Astrocyte (in vitro differentiated cells and primary cell): ENCODE data around the gene TMC2. TPM values are rescaled to one million over a fixed set of nuclear protein-coding genes. Genes with fewer than 3 reads are reported as not detected.

Experiments used
- DNase-seq: peaks from one replicate; pipeline ENCODE4 v3.0.0-alpha.2; 2010; ENCODE audit warnings: low read depth
- FAIRE-seq: peaks from 2 replicates; lab custom pipeline; 2011; peaks lifted over from hg19 to GRCh38; lab: Jason Lieb, UNC
- H2AFZ ChIP-seq: 2 replicates; pipeline ENCODE4 v1.6.0; 2012; ENCODE audit warnings: low read depth, low read length, inconsistent platforms
- H3K27ac ChIP-seq: 2 replicates; pipeline ENCODE4 v1.5.1; 2011; ENCODE audit warnings: low read depth, low read length, inconsistent platforms
- H3K27me3 ChIP-seq: 2 replicates; pipeline ENCODE4 v1.6.0; 2011; ENCODE audit warnings: low read length, inconsistent platforms; ENCODE audit not compliant: insufficient read depth
- H3K36me3 ChIP-seq: 2 replicates; pipeline ENCODE4 v1.5.1; 2011; ENCODE audit warnings: low read length, inconsistent platforms; ENCODE audit not compliant: insufficient read depth
- H3K4me1 ChIP-seq: 2 replicates; pipeline ENCODE4 v1.5.1; 2011; ENCODE audit warnings: low read length, inconsistent platforms; ENCODE audit not compliant: insufficient read depth
- H3K4me2 ChIP-seq: 2 replicates; pipeline ENCODE4 v1.6.0; 2012; ENCODE audit warnings: low read length, inconsistent platforms
- H3K4me3 ChIP-seq: 2 replicates; pipeline ENCODE4 v1.5.1; 2011; ENCODE audit warnings: low read depth, mild to moderate bottlenecking, low read length, inconsistent platforms; ENCODE audit not compliant: insufficient read depth
- H3K79me2 ChIP-seq: 2 replicates; pipeline ENCODE4 v1.6.0; 2012; ENCODE audit warnings: mild to moderate bottlenecking, low read length, inconsistent platforms; ENCODE audit not compliant: insufficient read depth
- H3K9ac ChIP-seq: 2 replicates; pipeline ENCODE4 v1.6.0; 2012; ENCODE audit warnings: mild to moderate bottlenecking, low read length, inconsistent platforms
- H3K9me3 ChIP-seq: 2 replicates; pipeline ENCODE4 v1.5.1; 2012; ENCODE audit warnings: low read depth, mild to moderate bottlenecking, low read length, inconsistent platforms; ENCODE audit not compliant: insufficient read depth
- H4K20me1 ChIP-seq: 2 replicates; pipeline ENCODE4 v1.6.0; 2012; ENCODE audit warnings: low read length, inconsistent platforms; ENCODE audit not compliant: insufficient read depth
- H3K27ac Mint-ChIP-seq: one replicate; pipeline ENCODE4 v1.8.0; 2021; ENCODE audit warnings: mild to moderate bottlenecking, mixed read lengths; ENCODE audit not compliant: unreplicated experiment
- H3K27me3 Mint-ChIP-seq: one replicate; pipeline ENCODE4 v1.8.0; 2021; ENCODE audit warnings: low read depth, mixed read lengths; ENCODE audit not compliant: unreplicated experiment
- H3K36me3 Mint-ChIP-seq: one replicate; pipeline ENCODE4 v1.8.0; 2021; ENCODE audit warnings: low read depth, mixed read lengths; ENCODE audit not compliant: unreplicated experiment
- H3K4me1 Mint-ChIP-seq: one replicate; pipeline ENCODE4 v1.8.0; 2021; ENCODE audit warnings: low read depth, mixed read lengths; ENCODE audit not compliant: unreplicated experiment
- H3K4me3 Mint-ChIP-seq: one replicate; pipeline ENCODE4 v1.8.0; 2021; ENCODE audit warnings: mild to moderate bottlenecking, moderate library complexity, mixed read lengths; ENCODE audit not compliant: unreplicated experiment
- H3K9me3 Mint-ChIP-seq: one replicate; pipeline ENCODE4 v1.8.0; 2021; ENCODE audit warnings: mild to moderate bottlenecking, mixed read lengths; ENCODE audit not compliant: unreplicated experiment
- EZH2 ChIP-seq: IDR thresholded peaks from 2 replicates; pipeline ENCODE4 v1.6.1; 2012; ENCODE audit warnings: mild to moderate bottlenecking, low read length, inconsistent platforms; ENCODE audit not compliant: insufficient read depth
- total RNA-seq: library from RNA; stranded (reverse); gene quantifications from 2 replicates; pipeline ENCODE4 v1.2.1, GENCODE V29; 2021
- TF ChIP-seq, protein P1 (sequence below): IDR thresholded peaks from 2 replicates; pipeline ENCODE4 v1.5.1; 2011; ENCODE audit warnings: low read depth, mild to moderate bottlenecking, inconsistent platforms, low read length, moderate library complexity; ENCODE audit not compliant: insufficient read depth

TMC2 gene
- total RNA-seq, 1 donor from 2014 or later: not detected

DNA sequence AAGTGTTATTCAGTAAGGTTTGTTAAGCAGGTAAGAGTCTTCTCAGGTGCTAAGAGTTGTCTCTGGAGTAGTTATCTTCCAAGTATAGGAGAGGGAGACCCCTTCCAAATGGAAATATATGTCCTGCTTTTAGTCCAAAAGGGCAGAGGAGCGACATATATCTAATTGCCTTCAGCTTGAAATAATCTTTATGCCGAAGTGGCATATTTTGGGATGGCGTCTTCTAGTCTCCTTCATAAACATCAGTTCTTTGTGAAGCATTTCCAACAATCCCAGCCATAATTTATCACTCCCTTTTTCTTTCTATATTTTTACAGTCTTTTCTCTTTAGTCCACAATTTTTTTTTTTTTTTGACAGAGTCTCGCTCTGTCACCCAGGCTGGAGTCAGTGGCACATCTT is 6.0 kb downstream of the TMC2 start:
- Histone ChIP-seq H2AFZ (no peak overlapping the region), H3K79me2 (no peaks in the 10 kb centered on the region), H4K20me1 (no peaks in the 10 kb centered on the region), H3K27me3 (peaks cover 31% of the 10 kb centered on the region), H3K4me1 (no peaks in the 10 kb centered on the region), H3K4me3 (no peak overlapping the region), H3K36me3 (no peaks in the 10 kb centered on the region), H3K4me2 (no peak overlapping the region), H3K9me3 (no peaks in the 10 kb centered on the region), H3K9ac (no peak overlapping the region), H3K27ac (no peak overlapping the region)
- Mint-ChIP-seq H3K27me3 (peaks cover 18% of the 10 kb centered on the region), H3K27ac (no peak overlapping the region), H3K36me3 (no peaks in the 10 kb centered on the region), H3K4me3 (no peak overlapping the region), H3K4me1 (no peaks in the 10 kb centered on the region), H3K9me3 (no peaks in the 10 kb centered on the region)
- no peak for TF ChIP-seq EZH2
- TF ChIP-seq, protein P1, sequence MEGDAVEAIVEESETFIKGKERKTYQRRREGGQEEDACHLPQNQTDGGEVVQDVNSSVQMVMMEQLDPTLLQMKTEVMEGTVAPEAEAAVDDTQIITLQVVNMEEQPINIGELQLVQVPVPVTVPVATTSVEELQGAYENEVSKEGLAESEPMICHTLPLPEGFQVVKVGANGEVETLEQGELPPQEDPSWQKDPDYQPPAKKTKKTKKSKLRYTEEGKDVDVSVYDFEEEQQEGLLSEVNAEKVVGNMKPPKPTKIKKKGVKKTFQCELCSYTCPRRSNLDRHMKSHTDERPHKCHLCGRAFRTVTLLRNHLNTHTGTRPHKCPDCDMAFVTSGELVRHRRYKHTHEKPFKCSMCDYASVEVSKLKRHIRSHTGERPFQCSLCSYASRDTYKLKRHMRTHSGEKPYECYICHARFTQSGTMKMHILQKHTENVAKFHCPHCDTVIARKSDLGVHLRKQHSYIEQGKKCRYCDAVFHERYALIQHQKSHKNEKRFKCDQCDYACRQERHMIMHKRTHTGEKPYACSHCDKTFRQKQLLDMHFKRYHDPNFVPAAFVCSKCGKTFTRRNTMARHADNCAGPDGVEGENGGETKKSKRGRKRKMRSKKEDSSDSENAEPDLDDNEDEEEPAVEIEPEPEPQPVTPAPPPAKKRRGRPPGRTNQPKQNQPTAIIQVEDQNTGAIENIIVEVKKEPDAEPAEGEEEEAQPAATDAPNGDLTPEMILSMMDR: no peak
- no peak for FAIRE-seq
- DNase-seq: no peak

DNA sequence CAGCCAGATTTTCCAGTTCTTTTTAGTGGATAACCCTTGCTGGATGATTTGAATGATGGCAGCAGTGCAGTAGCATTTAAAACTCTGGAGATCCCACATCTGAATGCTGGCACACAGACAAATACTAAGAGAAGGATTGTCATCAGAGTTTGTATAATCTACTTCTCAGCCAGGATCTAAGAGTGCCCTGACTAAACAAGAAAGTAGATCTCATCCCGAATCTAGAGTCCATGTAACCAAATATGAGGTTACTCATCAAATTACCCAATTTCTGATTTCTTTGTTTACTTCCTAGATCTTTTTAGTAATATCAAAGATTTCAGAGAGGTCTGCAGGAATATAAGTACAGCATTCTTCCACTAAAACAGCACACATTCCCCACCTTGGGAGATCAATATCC is 7.8 kb downstream of the TMC2 start:
- Mint-ChIP-seq H3K27ac (no peak overlapping the region), H3K4me1 (no peaks in the 10 kb centered on the region), H3K4me3 (no peak overlapping the region), H3K36me3 (no peaks in the 10 kb centered on the region), H3K27me3 (peaks cover 12% of the 10 kb centered on the region), H3K9me3 (no peaks in the 10 kb centered on the region)
- H2AFZ ChIP-seq: no peak overlapping the region
- H3K4me3 ChIP-seq: no peak overlapping the region
- H3K79me2 ChIP-seq: no peaks in the 10 kb centered on the region
- H3K36me3 ChIP-seq: no peaks in the 10 kb centered on the region
- DNase-seq: no peak
- no peaks in the 10 kb centered on the region for H3K4me1 ChIP-seq
- no peak for TF ChIP-seq EZH2
- TF ChIP-seq, protein P1: no peak
- H3K4me2 ChIP-seq: no peak overlapping the region
- peaks cover 23% of the 10 kb centered on the region for H3K27me3 ChIP-seq
- no peak overlapping the region for H3K27ac ChIP-seq
- no peaks in the 10 kb centered on the region for H3K9me3 ChIP-seq
- no peak overlapping the region for H3K9ac ChIP-seq
- no peak for FAIRE-seq
- no peaks in the 10 kb centered on the region for H4K20me1 ChIP-seq

DNA sequence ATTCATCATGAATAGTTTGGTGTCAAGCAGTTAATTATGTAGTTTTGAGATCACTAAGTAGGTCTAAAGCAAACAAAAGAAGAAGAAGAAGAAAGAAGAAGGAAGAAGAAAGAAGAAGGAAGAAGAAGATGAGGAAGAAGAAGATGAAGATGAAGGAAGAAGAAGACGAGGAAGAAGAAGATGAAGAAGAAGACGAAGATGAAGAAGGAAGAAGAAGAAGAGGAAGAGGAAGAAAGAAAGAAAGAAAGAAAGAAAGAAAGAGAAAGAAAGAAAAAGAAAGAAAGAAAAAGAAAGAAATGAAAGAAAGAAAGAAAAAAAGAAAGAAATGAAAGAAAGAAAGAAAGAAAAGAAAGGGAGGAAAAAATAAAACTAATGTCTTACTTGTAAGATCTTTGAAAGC is 9.2 kb downstream of the TMC2 start:
- FAIRE-seq: no peak
- no peak overlapping the region for H3K4me2 ChIP-seq
- no peaks in the 10 kb centered on the region for H3K9me3 Mint-ChIP-seq
- H3K79me2 ChIP-seq: no peaks in the 10 kb centered on the region
- no peaks in the 10 kb centered on the region for H3K36me3 Mint-ChIP-seq
- no peak overlapping the region for H3K27ac ChIP-seq
- H4K20me1 ChIP-seq: no peaks in the 10 kb centered on the region
- no peak overlapping the region for H3K4me3 ChIP-seq
- DNase-seq: no peak
- no peak overlapping the region for H3K9ac ChIP-seq
- no peak overlapping the region for H3K4me3 Mint-ChIP-seq
- H3K4me1 Mint-ChIP-seq: no peaks in the 10 kb centered on the region
- H3K4me1 ChIP-seq: no peaks in the 10 kb centered on the region
- no peaks in the 10 kb centered on the region for H3K9me3 ChIP-seq
- H3K27ac Mint-ChIP-seq: no peak overlapping the region
- H3K27me3 ChIP-seq: peaks cover 18% of the 10 kb centered on the region
- H2AFZ ChIP-seq: no peak overlapping the region
- TF ChIP-seq, protein P1: no peak
- no peak for TF ChIP-seq EZH2
- H3K27me3 Mint-ChIP-seq: peaks cover 12% of the 10 kb centered on the region
- H3K36me3 ChIP-seq: no peaks in the 10 kb centered on the region
